ENCODE results near the gene S100A16. TPM values are rescaled to one million over a fixed set of nuclear protein-coding genes. Genes with fewer than 3 reads are reported as not detected.

Gene S100A16
- total and polyA plus RNA-seq, 9 of the 15 experiments (the other 6 are each of a cell fraction or from before 2014, with no cell fraction given): 1.6 to 6.9 (median 4.3) TPM

DNA sequence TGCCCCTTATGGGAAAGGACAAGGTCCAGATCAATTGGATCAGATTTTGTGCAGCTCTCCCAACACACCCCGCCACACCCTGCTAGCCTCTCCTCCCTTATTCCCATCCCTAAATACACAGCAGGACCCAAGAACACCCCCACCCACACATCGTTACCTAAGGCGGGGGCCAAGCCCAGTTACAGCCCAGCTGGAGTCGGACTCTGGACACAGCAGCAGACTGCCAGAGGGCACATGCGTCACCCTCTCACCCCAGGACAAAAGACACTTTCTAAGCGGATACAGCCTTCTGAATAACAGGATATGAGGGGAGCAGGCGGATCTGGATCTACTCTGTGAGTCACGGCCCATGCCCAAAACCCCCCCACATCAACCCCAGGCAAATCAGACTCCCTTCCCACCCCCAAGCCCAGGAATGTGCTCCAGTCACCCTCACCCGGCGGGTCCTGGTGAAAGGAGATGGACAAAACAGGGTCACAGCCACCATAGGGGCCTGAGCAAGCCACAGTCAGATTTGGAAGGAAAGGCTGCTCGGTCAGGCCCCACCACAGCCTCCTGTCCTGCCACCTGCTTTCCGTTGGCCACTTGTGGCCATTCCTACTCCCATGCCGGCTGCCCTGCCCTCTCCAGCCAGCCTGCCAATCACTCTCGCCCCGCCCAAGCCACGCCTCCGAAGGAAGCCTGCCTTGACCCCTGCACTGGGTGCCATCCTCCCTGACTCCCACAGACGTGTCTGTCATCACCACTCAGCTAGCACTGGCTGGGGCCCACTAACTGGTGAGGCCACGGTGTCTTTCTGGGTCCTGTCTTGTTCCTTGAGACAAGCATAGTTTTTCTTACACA lies 4.0 kb downstream of the S100A16 start (continued):
- TF ChIP-seq, protein P1, sequence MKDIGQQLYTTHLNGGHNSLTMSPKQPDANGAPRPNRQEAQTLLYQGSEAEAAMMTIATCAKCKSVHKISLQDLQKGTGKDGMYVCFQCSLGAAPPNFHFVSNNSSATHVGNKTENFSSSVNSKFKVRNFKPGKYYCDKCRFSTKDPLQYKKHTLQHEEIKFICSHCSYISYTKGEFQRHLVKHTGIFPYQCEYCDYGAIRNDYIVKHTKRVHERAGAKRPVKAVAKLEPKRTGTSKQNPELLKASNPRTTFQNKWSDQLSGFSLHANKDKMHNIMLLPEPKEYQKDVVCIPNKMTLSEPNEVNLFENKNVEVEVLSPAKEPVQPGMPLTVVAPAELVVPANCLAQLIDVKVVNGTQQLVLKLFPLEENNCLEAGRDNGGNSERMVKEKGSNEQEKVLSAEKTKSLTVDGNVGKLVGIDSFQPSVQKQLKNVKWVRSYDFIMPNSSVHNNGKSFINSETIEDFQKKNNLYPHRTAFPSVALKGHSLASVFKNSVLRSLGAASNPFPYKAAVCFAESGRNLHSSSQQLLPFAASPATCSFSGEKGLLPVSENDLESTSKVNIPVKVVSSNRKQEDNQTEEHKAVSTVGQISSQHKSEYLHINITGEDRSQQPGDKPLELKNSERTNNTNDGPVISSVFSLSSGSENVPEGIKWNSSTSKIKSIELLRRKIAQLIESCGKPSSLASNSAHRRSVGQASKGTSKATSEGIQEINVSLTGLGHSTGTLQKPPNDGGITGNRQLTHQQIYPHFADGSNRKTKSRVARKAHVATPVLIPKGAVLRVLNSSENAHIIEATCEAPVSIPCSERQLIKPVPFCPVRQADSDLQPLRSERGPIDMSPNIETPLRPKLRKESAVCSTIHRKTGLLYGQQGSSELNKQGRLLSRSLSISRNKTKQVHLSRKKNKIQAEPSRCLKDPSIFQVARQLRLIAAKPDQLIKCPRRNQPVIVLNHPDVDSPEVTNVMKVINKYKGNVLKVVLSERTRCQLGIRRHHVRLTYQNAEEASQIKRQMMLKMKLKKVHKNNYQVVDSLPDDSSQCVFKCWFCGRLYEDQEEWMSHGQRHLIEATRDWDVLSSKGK (CRISPR knock-in tag; IDR thresholded peaks at IDR 0.05): no peak
- peak; percentile 56; the same call in 1 of the 2 replicates for TF ChIP-seq MECOM (CRISPR knock-in tag; IDR thresholded peaks at IDR 0.05)
- no peak for TF ChIP-seq ERF (CRISPR knock-in tag; IDR thresholded peaks at IDR 0.05)
- TF ChIP-seq, protein P2, sequence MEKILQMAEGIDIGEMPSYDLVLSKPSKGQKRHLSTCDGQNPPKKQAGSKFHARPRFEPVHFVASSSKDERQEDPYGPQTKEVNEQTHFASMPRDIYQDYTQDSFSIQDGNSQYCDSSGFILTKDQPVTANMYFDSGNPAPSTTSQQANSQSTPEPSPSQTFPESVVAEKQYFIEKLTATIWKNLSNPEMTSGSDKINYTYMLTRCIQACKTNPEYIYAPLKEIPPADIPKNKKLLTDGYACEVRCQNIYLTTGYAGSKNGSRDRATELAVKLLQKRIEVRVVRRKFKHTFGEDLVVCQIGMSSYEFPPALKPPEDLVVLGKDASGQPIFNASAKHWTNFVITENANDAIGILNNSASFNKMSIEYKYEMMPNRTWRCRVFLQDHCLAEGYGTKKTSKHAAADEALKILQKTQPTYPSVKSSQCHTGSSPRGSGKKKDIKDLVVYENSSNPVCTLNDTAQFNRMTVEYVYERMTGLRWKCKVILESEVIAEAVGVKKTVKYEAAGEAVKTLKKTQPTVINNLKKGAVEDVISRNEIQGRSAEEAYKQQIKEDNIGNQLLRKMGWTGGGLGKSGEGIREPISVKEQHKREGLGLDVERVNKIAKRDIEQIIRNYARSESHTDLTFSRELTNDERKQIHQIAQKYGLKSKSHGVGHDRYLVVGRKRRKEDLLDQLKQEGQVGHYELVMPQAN (IDR thresholded peaks at IDR 0.05; ENCODE audit: borderline replicate concordance): no peak
- no peak for TF ChIP-seq GABPB1 (CRISPR knock-in tag; IDR thresholded peaks at IDR 0.05)
- TF ChIP-seq PTBP1 (IDR thresholded peaks at IDR 0.05; ENCODE audit: low read depth, low read length): no peak
- TF ChIP-seq KAT7 (CRISPR knock-in tag; IDR thresholded peaks at IDR 0.05; ENCODE audit: borderline replicate concordance): no peak
- TF ChIP-seq ZNF766 (CRISPR knock-in tag; conservative IDR thresholded peaks at IDR 0.05): no peak
- TF ChIP-seq KLF6 (CRISPR knock-in tag; IDR thresholded peaks at IDR 0.05; ENCODE audit: borderline replicate concordance): no peak
- no peak for TF ChIP-seq TEAD4 (IDR thresholded peaks at IDR 0.05; ENCODE audit: low read length)
- no peak for TF ChIP-seq TEAD4 (CRISPR knock-in tag; IDR thresholded peaks at IDR 0.05; ENCODE audit: borderline replicate concordance)
- TF ChIP-seq, protein P3, sequence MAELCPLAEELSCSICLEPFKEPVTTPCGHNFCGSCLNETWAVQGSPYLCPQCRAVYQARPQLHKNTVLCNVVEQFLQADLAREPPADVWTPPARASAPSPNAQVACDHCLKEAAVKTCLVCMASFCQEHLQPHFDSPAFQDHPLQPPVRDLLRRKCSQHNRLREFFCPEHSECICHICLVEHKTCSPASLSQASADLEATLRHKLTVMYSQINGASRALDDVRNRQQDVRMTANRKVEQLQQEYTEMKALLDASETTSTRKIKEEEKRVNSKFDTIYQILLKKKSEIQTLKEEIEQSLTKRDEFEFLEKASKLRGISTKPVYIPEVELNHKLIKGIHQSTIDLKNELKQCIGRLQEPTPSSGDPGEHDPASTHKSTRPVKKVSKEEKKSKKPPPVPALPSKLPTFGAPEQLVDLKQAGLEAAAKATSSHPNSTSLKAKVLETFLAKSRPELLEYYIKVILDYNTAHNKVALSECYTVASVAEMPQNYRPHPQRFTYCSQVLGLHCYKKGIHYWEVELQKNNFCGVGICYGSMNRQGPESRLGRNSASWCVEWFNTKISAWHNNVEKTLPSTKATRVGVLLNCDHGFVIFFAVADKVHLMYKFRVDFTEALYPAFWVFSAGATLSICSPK (IDR thresholded peaks at IDR 0.05; ENCODE audit: borderline replicate concordance): no peak
- TF ChIP-seq, protein P4, sequence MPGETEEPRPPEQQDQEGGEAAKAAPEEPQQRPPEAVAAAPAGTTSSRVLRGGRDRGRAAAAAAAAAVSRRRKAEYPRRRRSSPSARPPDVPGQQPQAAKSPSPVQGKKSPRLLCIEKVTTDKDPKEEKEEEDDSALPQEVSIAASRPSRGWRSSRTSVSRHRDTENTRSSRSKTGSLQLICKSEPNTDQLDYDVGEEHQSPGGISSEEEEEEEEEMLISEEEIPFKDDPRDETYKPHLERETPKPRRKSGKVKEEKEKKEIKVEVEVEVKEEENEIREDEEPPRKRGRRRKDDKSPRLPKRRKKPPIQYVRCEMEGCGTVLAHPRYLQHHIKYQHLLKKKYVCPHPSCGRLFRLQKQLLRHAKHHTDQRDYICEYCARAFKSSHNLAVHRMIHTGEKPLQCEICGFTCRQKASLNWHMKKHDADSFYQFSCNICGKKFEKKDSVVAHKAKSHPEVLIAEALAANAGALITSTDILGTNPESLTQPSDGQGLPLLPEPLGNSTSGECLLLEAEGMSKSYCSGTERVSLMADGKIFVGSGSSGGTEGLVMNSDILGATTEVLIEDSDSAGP (CRISPR knock-in tag; IDR thresholded peaks at IDR 0.05): no peak
- no peak for TF ChIP-seq TCF7 (IDR thresholded peaks at IDR 0.05; ENCODE audit: borderline replicate concordance)
- TF ChIP-seq CBFA2T3 (IDR thresholded peaks at IDR 0.05): peak; percentile 54
- TF ChIP-seq POLR2G (IDR thresholded peaks at IDR 0.05; ENCODE audit: low read depth, low read length): peak; percentile 67
- no peak for TF ChIP-seq GABPA (tag; conservative IDR thresholded peaks at IDR 0.05; ENCODE audit: low read depth)

Measured in K562 (cell line).